Measurements from ENCODE around the gene NHLRC3. TPM values are rescaled to one million over a fixed set of nuclear protein-coding genes. Genes with fewer than 3 reads are reported as not detected.
A peak's percentile ranks its signal among the peaks of the same experiment; 100 is the strongest.

NHLRC3 gene
- total RNA-seq, 2 donors from 2014 or later = 5.1 to 8.6 TPM

DNA sequence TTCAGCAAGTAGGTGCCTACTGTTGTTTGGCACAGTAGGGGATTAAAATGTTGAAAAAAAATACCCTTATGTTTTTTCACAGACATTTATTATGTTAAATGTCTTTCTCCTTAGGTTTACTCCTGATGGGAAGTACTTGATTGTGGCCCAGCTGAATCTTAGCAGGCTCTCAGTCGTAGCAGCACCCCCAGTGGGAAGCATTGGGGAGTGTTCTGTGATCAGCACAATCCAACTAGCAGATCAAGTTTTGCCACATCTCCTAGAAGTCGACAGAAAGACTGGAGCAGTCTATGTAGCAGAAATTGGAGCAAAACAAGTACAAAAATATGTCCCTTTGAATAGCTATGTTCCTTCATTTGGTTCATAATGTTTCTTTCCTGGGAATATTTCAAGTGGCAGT lies 9.3 kb downstream of the NHLRC3 start:
- H3K9me3 ChIP-seq = no peaks in the 10 kb centered on the region
- TF ChIP-seq, protein P1, sequence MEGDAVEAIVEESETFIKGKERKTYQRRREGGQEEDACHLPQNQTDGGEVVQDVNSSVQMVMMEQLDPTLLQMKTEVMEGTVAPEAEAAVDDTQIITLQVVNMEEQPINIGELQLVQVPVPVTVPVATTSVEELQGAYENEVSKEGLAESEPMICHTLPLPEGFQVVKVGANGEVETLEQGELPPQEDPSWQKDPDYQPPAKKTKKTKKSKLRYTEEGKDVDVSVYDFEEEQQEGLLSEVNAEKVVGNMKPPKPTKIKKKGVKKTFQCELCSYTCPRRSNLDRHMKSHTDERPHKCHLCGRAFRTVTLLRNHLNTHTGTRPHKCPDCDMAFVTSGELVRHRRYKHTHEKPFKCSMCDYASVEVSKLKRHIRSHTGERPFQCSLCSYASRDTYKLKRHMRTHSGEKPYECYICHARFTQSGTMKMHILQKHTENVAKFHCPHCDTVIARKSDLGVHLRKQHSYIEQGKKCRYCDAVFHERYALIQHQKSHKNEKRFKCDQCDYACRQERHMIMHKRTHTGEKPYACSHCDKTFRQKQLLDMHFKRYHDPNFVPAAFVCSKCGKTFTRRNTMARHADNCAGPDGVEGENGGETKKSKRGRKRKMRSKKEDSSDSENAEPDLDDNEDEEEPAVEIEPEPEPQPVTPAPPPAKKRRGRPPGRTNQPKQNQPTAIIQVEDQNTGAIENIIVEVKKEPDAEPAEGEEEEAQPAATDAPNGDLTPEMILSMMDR (IDR thresholded peaks at IDR 0.05) = no peak
- H3K4me1 ChIP-seq = no peaks in the 10 kb centered on the region
- H3K36me3 ChIP-seq = peaks cover 3% of the 10 kb centered on the region
- no peak overlapping the region for H3K27ac ChIP-seq
- H3K27me3 ChIP-seq = no peaks in the 10 kb centered on the region
- H3K4me3 ChIP-seq = no peak overlapping the region
- DNase-seq (ENCODE audit: low spot score) = no peak

DNA sequence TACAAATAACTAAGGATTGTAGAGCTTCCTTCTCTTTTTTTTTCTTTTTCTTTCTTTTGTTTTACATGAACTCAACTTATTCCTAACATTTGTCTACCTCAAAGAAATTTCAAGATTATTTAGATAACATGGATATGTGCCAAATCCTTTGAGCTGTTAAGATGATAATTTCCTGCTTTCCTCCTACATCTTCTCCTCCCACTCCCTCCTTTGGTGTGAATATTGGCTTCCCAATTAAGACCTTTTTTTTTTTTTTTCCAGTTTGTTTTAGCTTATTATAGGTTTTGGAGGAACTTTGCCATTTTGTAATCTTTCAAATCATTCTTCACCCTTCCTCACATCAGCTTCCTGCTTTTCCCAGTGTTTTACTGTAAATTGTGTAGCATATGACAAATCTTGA lies 10.6 kb downstream of the NHLRC3 start:
- no peaks in the 10 kb centered on the region for H3K27me3 ChIP-seq
- H3K27ac ChIP-seq = no peak overlapping the region
- no peak overlapping the region for H3K4me3 ChIP-seq
- TF ChIP-seq, protein P1 (IDR thresholded peaks at IDR 0.05) = no peak
- peaks cover 3% of the 10 kb centered on the region for H3K36me3 ChIP-seq
- H3K4me1 ChIP-seq = no peaks in the 10 kb centered on the region
- DNase-seq (ENCODE audit: low spot score) = no peak
- H3K9me3 ChIP-seq = no peaks in the 10 kb centered on the region

DNA sequence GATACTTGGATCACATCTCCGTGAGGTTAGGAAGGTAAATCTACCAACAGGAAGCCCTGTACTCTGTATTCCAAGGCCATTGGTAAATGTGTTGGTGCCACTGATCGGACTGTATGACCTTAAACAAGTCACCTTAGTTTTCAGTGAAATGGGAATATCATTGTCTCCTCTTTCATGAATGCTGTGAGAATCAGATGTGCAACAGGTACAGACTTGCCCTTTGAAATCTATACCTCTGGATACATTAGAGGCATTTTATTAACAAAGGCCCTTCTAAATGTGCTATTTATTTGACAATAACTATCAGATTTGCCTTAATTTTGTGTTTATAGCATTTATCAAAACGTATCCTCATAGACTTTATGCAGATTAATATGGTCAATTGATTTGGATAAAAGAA lies 11.0 kb downstream of the NHLRC3 start:
- DNase-seq (ENCODE audit: low spot score) = no peak
- peaks cover 3% of the 10 kb centered on the region for H3K36me3 ChIP-seq

DNA sequence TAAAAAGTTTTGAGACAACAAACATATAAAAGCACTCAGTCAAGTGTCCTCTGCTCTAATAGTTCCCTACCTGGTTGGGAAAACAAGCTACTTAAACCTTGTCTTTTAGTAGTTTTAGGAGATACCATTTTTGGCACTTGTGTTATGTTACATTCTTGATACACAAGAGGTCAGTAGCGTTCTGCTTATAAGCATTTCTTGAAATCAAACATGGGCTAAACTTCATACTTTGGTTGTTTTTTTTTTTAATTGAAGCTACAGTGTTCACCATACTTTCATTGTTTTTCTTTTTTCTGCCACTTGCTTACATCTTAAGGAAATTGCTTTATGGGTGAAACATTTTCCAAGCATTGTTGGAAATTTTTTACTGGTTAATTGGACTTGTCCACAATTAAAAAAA lies 12.9 kb downstream of the NHLRC3 start:
- no peak overlapping the region for H3K27ac ChIP-seq
- no peak overlapping the region for H3K4me3 ChIP-seq
- no peaks in the 10 kb centered on the region for H3K9me3 ChIP-seq
- no peak for DNase-seq (ENCODE audit: low spot score)
- H3K36me3 ChIP-seq = no peaks in the 10 kb centered on the region
- no peaks in the 10 kb centered on the region for H3K4me1 ChIP-seq
- no peaks in the 10 kb centered on the region for H3K27me3 ChIP-seq
- TF ChIP-seq, protein P1 (IDR thresholded peaks at IDR 0.05) = peak in 1 of 2 donors; percentile 68

More for the DNA sequence above, 11.0 kb downstream of the NHLRC3 start:
- no peaks in the 10 kb centered on the region for H3K27me3 ChIP-seq
- H3K4me1 ChIP-seq = no peaks in the 10 kb centered on the region
- no peak overlapping the region for H3K4me3 ChIP-seq
- no peaks in the 10 kb centered on the region for H3K9me3 ChIP-seq
- TF ChIP-seq, protein P1 (IDR thresholded peaks at IDR 0.05) = no peak
- no peak overlapping the region for H3K27ac ChIP-seq

DNA sequence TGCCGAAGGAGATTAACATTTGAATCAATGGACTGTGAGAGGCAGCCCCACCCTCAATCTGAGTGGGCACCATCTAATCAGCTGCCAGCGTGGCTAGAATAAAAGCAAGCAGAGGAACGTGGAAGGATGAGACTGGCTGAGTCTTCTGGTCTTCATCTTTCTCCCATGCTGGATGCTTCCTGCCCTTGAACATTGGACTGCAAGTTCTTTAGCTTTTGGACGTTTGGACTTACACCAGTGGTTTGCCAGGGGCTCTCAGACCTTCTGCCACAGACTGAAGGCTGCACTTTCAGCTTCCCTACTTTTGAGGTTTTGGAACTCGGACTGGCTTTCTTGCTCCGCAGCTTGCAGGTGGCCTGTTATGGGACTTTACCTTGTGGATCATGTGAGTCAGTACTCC lies 14.7 kb downstream of the NHLRC3 start:
- DNase-seq (ENCODE audit: low spot score) = no peak
- Histone ChIP-seq H3K36me3 (no peaks in the 10 kb centered on the region), H3K4me1 (no peaks in the 10 kb centered on the region), H3K4me3 (no peak overlapping the region), H3K27me3 (no peaks in the 10 kb centered on the region), H3K27ac (no peak overlapping the region), H3K9me3 (no peaks in the 10 kb centered on the region)
- TF ChIP-seq, protein P1 (IDR thresholded peaks at IDR 0.05) = no peak

DNA sequence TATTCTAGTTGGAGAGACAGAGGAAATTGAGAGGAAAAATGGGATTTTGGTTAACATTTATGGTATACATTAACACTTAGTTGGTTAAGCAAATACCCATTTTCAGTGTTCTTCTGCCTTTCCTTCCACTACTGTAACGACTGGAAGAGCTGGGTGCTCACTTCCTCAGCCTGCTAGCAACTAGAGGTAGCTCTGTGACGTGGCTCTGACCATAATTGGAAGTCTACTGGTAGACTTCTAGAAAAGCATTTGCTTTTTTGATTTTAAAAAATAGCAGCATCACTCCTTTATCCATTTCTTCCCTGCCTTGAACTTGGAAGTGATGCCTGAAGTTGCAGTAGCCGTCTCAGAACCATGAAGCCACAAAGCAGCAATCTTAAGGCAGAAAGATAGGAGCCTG lies 15.9 kb downstream of the NHLRC3 start:
- TF ChIP-seq, protein P1 (IDR thresholded peaks at IDR 0.05) = no peak
- Histone ChIP-seq H3K27me3 (no peaks in the 10 kb centered on the region), H3K36me3 (no peaks in the 10 kb centered on the region), H3K4me3 (no peak overlapping the region), H3K27ac (no peak overlapping the region), H3K4me1 (no peaks in the 10 kb centered on the region), H3K9me3 (no peaks in the 10 kb centered on the region)
- no peak for DNase-seq (ENCODE audit: low spot score)

All from right atrium auricular region (tissue), 2 donors.